Fibroblast of lung (primary cell): ENCODE measurements around the gene RASGEF1C.

ENCODE experiments used
- EZH2 ChIP-seq: IDR thresholded peaks from 2 replicates; pipeline ENCODE4 v1.5.1; 2012; ENCODE audit warnings: low read length, control low read depth, mild to moderate bottlenecking; ENCODE audit errors: missing control alignments
- TF ChIP-seq, protein P1 (sequence below), 2 donors: IDR thresholded peaks in 1 of 2; conservative IDR thresholded peaks in 1 of 2; 1 replicate in 1 of 2; 2 replicates in 1 of 2; pipeline ENCODE4 v1.5.1; 2011 to 2012; ENCODE audit warnings: low read length in 2 of 2, control low read depth in 1 of 2, inconsistent platforms in 1 of 2, low read depth in 1 of 2, mild to moderate bottlenecking in 1 of 2

DNA sequence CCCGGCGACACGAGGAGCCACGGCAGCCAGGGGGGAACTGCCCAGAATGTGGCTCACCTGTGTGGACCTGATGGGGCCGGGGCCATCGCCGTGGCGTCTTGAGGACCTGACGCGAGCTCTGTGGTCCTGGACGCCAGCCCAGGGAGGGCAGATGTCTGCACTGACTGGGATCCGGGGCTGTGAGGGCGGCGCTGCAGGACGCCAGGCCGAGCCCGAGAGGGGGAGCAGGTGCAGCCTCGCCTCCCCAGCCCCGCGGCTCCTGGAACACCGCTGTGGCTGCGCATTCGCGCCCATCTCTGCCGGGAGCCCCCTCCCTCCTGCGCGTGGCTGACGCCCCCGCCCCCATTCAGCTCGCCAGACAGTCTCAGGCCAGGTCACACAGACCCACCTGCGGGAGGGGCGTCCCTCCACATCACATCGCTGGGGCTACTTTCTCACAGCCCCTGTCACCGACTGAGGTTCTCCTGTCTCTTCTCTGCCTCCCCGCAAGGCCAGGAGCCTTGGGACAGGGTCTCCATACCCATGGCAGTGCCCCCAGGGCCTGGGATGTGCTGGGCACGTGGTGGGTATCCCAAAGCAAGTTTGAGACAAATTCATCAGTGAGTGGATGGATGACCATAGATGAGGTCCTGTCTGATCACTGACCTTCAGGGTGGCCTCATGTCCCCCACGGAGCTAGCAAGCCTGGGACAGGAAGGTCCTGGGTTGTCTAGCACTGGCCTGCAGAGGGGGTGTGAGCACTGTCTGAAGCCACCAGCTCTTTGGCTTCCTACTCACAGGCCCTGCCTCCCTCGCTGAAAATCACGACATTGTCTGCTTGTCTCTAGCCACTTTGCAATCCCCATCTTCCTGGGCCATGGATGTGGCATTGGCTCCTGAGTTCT is 47.3 kb downstream of the RASGEF1C start:
- TF ChIP-seq, protein P1, sequence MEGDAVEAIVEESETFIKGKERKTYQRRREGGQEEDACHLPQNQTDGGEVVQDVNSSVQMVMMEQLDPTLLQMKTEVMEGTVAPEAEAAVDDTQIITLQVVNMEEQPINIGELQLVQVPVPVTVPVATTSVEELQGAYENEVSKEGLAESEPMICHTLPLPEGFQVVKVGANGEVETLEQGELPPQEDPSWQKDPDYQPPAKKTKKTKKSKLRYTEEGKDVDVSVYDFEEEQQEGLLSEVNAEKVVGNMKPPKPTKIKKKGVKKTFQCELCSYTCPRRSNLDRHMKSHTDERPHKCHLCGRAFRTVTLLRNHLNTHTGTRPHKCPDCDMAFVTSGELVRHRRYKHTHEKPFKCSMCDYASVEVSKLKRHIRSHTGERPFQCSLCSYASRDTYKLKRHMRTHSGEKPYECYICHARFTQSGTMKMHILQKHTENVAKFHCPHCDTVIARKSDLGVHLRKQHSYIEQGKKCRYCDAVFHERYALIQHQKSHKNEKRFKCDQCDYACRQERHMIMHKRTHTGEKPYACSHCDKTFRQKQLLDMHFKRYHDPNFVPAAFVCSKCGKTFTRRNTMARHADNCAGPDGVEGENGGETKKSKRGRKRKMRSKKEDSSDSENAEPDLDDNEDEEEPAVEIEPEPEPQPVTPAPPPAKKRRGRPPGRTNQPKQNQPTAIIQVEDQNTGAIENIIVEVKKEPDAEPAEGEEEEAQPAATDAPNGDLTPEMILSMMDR (conservative IDR thresholded peaks at IDR 0.05 in 1 of 2, IDR thresholded peaks at IDR 0.05 in 1 of 2; ENCODE audit: low read depth in 1 of 2, low read length in 2 of 2), result peak in 1 of 2 donors; percentile 13
- TF ChIP-seq EZH2, result no peak
